HCT116 (cell line): ENCODE measurements around the gene DLG5. TPM values are rescaled to one million over a fixed set of nuclear protein-coding genes. Genes with fewer than 3 reads are reported as not detected.

ENCODE experiments used
- ATAC-seq: fragments of 200-7000 bp; cut with Tn5 transposase; 2 replicates; pipeline ENCODE4 v1.9.1; 2020; ENCODE audit warnings: mild to moderate bottlenecking, moderate library complexity
- BruUV-seq: library from RNA; stranded (reverse); fragments of 400-500 nt; replicated peaks from 2 replicates; lab custom pipeline; 2021; lab: Mats Ljungman, UMichigan
- CTCF ChIA-PET: fragments of 300-600 bp; sonication (Branson Sonifier 250); formaldehyde crosslinking; loops from one replicate; lab custom pipeline; 2021; ENCODE audit warnings: antibody characterized with exemption; lab: Charles Lee
- POLR2A ChIA-PET: fragments of 300-600, 350-600 bp; sonication (Branson Sonifier 250); formaldehyde crosslinking; loops from one replicate; lab custom pipeline; 2021; ENCODE audit warnings: antibody characterized with exemption; lab: Charles Lee
- RAD21 ChIA-PET, 2 experiments: fragments of 300-600 bp; sonication (Branson Sonifier 250); formaldehyde crosslinking; loops; one replicate each; lab custom pipeline; 2023; ENCODE audit warnings: low total read pairs in 2 of 2; ENCODE audit not compliant: uncharacterized antibody in 2 of 2, unreplicated experiment in 2 of 2, low non-redundant PET in 1 of 2; lab: Charles Lee
- DNase-seq: peaks from one replicate; pipeline ENCODE4 v3.0.0-alpha.2; 2010; ENCODE audit warnings: low read depth, low spot score
- H2AFZ ChIP-seq: fragments of 200-600 bp; shearing (Covaris generic), sonication (generic); 2 replicates; pipeline ENCODE4 v1.6.1; 2017; ENCODE audit warnings: low read depth, mixed run types, mixed read lengths, antibody characterized with exemption, low read length; ENCODE audit not compliant: poor library complexity, severe bottlenecking
- H3K27ac ChIP-seq: 2 replicates; pipeline ENCODE4 v1.5.1; 2012; ENCODE audit warnings: low read depth, low read length
- H3K27me3 ChIP-seq: fragments of 200-600 bp; sonication (generic); 2 replicates; pipeline ENCODE4 v1.6.1; 2016; ENCODE audit warnings: mixed run types, low read length, mixed read lengths; ENCODE audit not compliant: insufficient read depth
- H3K36me3 ChIP-seq, 2 experiments: fragments of 200-500 bp in 1 of 2; fragments of 200-600 bp in 1 of 2; sonication (Bioruptor generic) in 1 of 2; sonication (generic) in 1 of 2; 2 replicates each; pipeline versions ENCODE4 v1.5.1 to v1.6.1; 2014 to 2016; ENCODE audit warnings: low read length in 2 of 2, inconsistent platforms in 1 of 2, mixed read lengths in 1 of 2, mixed run types in 1 of 2; ENCODE audit not compliant: insufficient read depth in 2 of 2, control insufficient read depth in 1 of 2
- H3K4me1 ChIP-seq, 2 experiments: fragments of 200-600 bp in 1 of 2; sonication (generic) in 1 of 2; 2 replicates each; pipeline versions ENCODE4 v1.5.1 to v1.6.1; 2012 to 2017; ENCODE audit warnings: low read length in 2 of 2, inconsistent platforms in 1 of 2, mild to moderate bottlenecking in 1 of 2, mixed read lengths in 1 of 2, mixed run types in 1 of 2, moderate library complexity in 1 of 2; ENCODE audit not compliant: insufficient read depth in 2 of 2, control insufficient read depth in 1 of 2
- H3K4me2 ChIP-seq: fragments of 200-600 bp; sonication (generic); 2 replicates; pipeline ENCODE4 v1.6.1; 2017; ENCODE audit warnings: mixed run types, low read length, mixed read lengths
- H3K4me3 ChIP-seq, 2 experiments: fragments of 200-600 bp in 1 of 2; sonication (generic) in 1 of 2; replicated peaks in 1 of 2; 2 replicates each; pipeline ENCODE4 v1.5.1; 2011 to 2016; ENCODE audit warnings: low read length in 2 of 2, control low read depth in 1 of 2, low read depth in 1 of 2, mild to moderate bottlenecking in 1 of 2, mixed read lengths in 1 of 2, mixed run types in 1 of 2
- H3K79me2 ChIP-seq: fragments of 200-600 bp; sonication (generic); 2 replicates; pipeline ENCODE4 v1.6.1; 2017; ENCODE audit warnings: mild to moderate bottlenecking, mixed run types, low read length, moderate library complexity, mixed read lengths; ENCODE audit not compliant: insufficient read depth
- H3K9ac ChIP-seq: fragments of 200-600 bp; sonication (generic); 2 replicates; pipeline ENCODE4 v1.6.1; 2016; ENCODE audit warnings: low read length, mixed read lengths
- H3K9me2 ChIP-seq: fragments of 200-600 bp; sonication (generic), shearing (Covaris generic); 2 replicates; pipeline ENCODE4 v1.6.1; 2017; ENCODE audit warnings: mixed run types, mild to moderate bottlenecking, moderate library complexity; ENCODE audit not compliant: insufficient read depth
- H3K9me3 ChIP-seq, 2 experiments: fragments of 200-500 bp in 1 of 2; fragments of 200-600 bp in 1 of 2; sonication (Bioruptor generic) in 1 of 2; sonication (generic) in 1 of 2; 2 replicates each; pipeline ENCODE4 v1.6.1; 2014 to 2017; ENCODE audit warnings: low read length in 2 of 2, mixed read lengths in 2 of 2, inconsistent platforms in 1 of 2, low read depth in 1 of 2, mild to moderate bottlenecking in 1 of 2, mixed run types in 1 of 2, moderate library complexity in 1 of 2; ENCODE audit not compliant: control insufficient read depth in 1 of 2, insufficient read depth in 1 of 2
- H4K20me1 ChIP-seq: fragments of 200-600 bp; sonication (generic), shearing (Covaris generic); 2 replicates; pipeline ENCODE4 v1.6.1; 2017; ENCODE audit warnings: mixed run types, mild to moderate bottlenecking, moderate library complexity; ENCODE audit not compliant: insufficient read depth
- CBX3 ChIP-seq: IDR thresholded peaks from 2 replicates; pipeline ENCODE4 v1.6.1; 2012; ENCODE audit warnings: low read depth
- CEBPB ChIP-seq: IDR thresholded peaks from 2 replicates; pipeline ENCODE4 v1.6.1; 2012; ENCODE audit warnings: low read depth
- EZH2phosphoT487 ChIP-seq: fragments of 200-600 bp; IDR thresholded peaks from 2 replicates; pipeline ENCODE4 v1.6.1; 2018; ENCODE audit warnings: antibody characterized with exemption, borderline replicate concordance
- FOSL1 ChIP-seq: IDR thresholded peaks from 2 replicates; pipeline ENCODE4 v1.6.1; 2012; ENCODE audit warnings: low read depth
- POLR2AphosphoS5 ChIP-seq: IDR thresholded peaks from 2 replicates; pipeline ENCODE4 v1.6.1; 2011; ENCODE audit warnings: mild to moderate bottlenecking, low read depth, low read length, moderate library complexity
- SIN3A ChIP-seq: IDR thresholded peaks from 2 replicates; pipeline ENCODE4 v1.6.1; 2012; ENCODE audit warnings: low read depth
- TCF7L2 ChIP-seq: IDR thresholded peaks from 2 replicates; pipeline ENCODE4 v1.7.0; 2011; ENCODE audit warnings: borderline replicate concordance, inconsistent platforms; ENCODE audit not compliant: insufficient read depth, insufficient read length; ENCODE audit errors: extremely low read depth
- ZFX ChIP-seq: fragments of 450-650 bp; IDR thresholded peaks from 2 replicates; pipeline ENCODE4 v1.6.1; 2017
- intact Hi-C: fragments of 100-400 bp; cut with micrococcal nuclease; formaldehyde crosslinking; loops from 2 replicates; pipeline ENCODE4 v1.10.0; 2022
- total RNA-seq: library from RNA; stranded (reverse); gene quantifications from one replicate; pipeline ENCODE4 v1.2.1, GENCODE V29; 2021; ENCODE audit not compliant: unreplicated experiment
- TF ChIP-seq, protein P1 (sequence below): IDR thresholded peaks from 2 replicates; pipeline ENCODE4 v1.6.1; 2011; ENCODE audit warnings: mild to moderate bottlenecking, low read length, moderate library complexity; ENCODE audit not compliant: insufficient replicate concordance; ENCODE audit errors: extremely low read depth

Gene DLG5
- total RNA-seq, 1 experiment from 2014 or later, result 44.8 TPM

DNA sequence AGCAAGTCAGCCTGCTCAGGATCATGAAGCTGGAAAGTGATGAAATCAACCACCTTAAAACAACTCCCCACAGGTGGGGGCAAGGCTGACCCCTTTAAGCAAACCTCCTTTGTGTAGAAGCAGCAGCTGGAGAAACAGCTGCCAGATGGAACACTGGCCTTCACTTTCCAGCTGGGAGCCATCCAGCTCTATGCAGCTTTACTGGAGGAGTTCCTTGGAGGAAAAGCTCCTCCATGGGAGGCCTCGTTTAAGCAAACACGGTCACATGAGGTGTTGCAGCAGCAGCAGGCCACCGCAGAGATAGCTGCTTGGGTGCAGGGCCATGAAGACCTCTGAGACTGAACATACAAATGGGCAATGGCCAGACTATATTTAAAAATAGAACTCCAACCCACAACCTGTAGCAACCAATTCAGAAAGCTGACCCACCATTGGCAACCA, 13.0 kb upstream of the DLG5 start:
- no peak overlapping the region for H3K27ac ChIP-seq
- H3K4me3 ChIP-seq, result no peak overlapping the region
- BruUV-seq, result no TSS peak
- no peaks in the 10 kb centered on the region for H3K27me3 ChIP-seq
- intact Hi-C loops, result no loop called here
- TF ChIP-seq, protein P1, sequence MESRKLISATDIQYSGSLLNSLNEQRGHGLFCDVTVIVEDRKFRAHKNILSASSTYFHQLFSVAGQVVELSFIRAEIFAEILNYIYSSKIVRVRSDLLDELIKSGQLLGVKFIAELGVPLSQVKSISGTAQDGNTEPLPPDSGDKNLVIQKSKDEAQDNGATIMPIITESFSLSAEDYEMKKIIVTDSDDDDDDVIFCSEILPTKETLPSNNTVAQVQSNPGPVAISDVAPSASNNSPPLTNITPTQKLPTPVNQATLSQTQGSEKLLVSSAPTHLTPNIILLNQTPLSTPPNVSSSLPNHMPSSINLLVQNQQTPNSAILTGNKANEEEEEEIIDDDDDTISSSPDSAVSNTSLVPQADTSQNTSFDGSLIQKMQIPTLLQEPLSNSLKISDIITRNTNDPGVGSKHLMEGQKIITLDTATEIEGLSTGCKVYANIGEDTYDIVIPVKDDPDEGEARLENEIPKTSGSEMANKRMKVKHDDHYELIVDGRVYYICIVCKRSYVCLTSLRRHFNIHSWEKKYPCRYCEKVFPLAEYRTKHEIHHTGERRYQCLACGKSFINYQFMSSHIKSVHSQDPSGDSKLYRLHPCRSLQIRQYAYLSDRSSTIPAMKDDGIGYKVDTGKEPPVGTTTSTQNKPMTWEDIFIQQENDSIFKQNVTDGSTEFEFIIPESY, result no peak
- TF ChIP-seq POLR2AphosphoS5, result no peak
- TF ChIP-seq CEBPB, result no peak
- no peak for TF ChIP-seq FOSL1
- TF ChIP-seq EZH2phosphoT487, result no peak
- no peak for TF ChIP-seq SIN3A
- TF ChIP-seq CBX3, result no peak
- no peak for TF ChIP-seq TCF7L2
- no peak for TF ChIP-seq ZFX
- ChIA-PET POLR2A (interaction anchor here (1.1 kb wide), 1 partner anchor 10 kb away, joined by 5 read pairs; no protein-coding TSS in a partner anchor), CTCF (no interaction called here), RAD21 (no interaction called here)
- DNase-seq, result no peak
- no peaks in the 10 kb centered on the region for H3K36me3 ChIP-seq
- H3K9me2 ChIP-seq, result no peaks in the 10 kb centered on the region
- H3K4me1 ChIP-seq, result peaks cover 11 to 22% of the 10 kb centered on the region in 2 experiments
- no peaks in the 10 kb centered on the region for H3K9me3 ChIP-seq
- no peak overlapping the region for H2AFZ ChIP-seq
- H3K79me2 ChIP-seq, result no peaks in the 10 kb centered on the region
- H3K9ac ChIP-seq, result no peak overlapping the region
- no peaks in the 10 kb centered on the region for H4K20me1 ChIP-seq
- H3K4me2 ChIP-seq, result no peak overlapping the region
- ATAC-seq, result no peak
